ENCODE measurements around the gene RFPL3.

RFPL3 gene

GRCh38 chr22:32324505-32325415 lies 32.9 kb upstream of the RFPL3 start:
- no peak for DNase-seq (ENCODE audit: low read depth)
- H3K4me3 ChIP-seq (ENCODE audit: low read length), result no peak overlapping the region
- TF ChIP-seq, protein P1, sequence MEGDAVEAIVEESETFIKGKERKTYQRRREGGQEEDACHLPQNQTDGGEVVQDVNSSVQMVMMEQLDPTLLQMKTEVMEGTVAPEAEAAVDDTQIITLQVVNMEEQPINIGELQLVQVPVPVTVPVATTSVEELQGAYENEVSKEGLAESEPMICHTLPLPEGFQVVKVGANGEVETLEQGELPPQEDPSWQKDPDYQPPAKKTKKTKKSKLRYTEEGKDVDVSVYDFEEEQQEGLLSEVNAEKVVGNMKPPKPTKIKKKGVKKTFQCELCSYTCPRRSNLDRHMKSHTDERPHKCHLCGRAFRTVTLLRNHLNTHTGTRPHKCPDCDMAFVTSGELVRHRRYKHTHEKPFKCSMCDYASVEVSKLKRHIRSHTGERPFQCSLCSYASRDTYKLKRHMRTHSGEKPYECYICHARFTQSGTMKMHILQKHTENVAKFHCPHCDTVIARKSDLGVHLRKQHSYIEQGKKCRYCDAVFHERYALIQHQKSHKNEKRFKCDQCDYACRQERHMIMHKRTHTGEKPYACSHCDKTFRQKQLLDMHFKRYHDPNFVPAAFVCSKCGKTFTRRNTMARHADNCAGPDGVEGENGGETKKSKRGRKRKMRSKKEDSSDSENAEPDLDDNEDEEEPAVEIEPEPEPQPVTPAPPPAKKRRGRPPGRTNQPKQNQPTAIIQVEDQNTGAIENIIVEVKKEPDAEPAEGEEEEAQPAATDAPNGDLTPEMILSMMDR (conservative IDR thresholded peaks at IDR 0.05; ENCODE audit: low read depth, low read length), result no peak

GRCh38 chr22:32325416-32325801 lies 32.3 kb upstream of the RFPL3 start:
- TF ChIP-seq, protein P1 (conservative IDR thresholded peaks at IDR 0.05; ENCODE audit: low read depth, low read length), result no peak
- H3K4me3 ChIP-seq (ENCODE audit: low read length), result no peak overlapping the region
- DNase-seq (ENCODE audit: low read depth), result no peak

DNA sequence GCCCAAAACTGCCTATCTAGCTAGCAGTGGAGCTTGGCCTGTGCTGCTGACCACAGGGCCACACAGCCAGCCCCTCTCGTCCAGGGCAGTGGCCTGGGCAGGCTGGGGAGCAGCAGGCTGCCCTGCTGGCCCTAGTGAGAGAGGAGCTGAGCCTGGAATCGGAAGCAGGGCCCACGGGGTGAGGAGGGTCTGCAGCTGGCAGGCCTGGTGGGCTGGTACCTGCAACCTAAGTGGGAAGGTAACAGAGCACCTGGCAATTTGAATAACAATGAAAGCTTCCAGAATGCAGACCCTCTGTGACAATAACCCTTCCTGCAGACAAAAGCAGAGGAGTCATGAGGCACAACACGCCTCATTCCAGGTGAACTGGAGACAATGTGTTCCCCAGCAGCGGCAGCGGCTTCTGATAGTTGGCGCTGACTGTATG lies 31.8 kb upstream of the RFPL3 start:
- TF ChIP-seq, protein P1 (conservative IDR thresholded peaks at IDR 0.05; ENCODE audit: low read depth, low read length), result no peak
- H3K4me3 ChIP-seq (ENCODE audit: low read length), result no peak overlapping the region
- DNase-seq (ENCODE audit: low read depth), result no peak

- TF ChIP-seq, protein P1 (conservative IDR thresholded peaks at IDR 0.05; ENCODE audit: low read depth, low read length), result no peak
- H3K4me3 ChIP-seq (ENCODE audit: low read length), result no peak overlapping the region
- no peak for DNase-seq (ENCODE audit: low read depth)
These were observed 31.0 kb upstream of the RFPL3 start for GRCh38 chr22:32326647-32327046.

DNA sequence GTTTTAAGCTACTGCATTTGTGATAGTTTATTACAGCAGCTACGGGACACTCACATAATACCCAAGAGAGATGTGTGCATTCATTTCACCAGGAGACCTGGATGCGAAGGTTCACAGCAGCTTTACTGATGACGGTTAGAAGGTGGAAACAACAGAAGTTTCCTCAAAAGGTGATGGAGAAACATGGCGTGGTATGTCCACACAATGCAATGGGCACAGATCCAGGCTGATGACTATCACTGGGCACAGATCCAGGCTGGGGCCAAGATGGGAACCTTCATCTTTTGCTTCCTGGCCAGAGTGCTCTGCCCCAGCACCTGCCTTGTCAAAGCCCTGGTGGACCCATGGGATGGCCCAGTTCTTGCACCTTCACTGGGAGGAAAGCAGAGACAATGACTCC lies 30.6 kb upstream of the RFPL3 start:
- no peak overlapping the region for H3K4me3 ChIP-seq (ENCODE audit: low read length)
- no peak for DNase-seq (ENCODE audit: low read depth)
- TF ChIP-seq, protein P1 (conservative IDR thresholded peaks at IDR 0.05; ENCODE audit: low read depth, low read length), result no peak

DNA sequence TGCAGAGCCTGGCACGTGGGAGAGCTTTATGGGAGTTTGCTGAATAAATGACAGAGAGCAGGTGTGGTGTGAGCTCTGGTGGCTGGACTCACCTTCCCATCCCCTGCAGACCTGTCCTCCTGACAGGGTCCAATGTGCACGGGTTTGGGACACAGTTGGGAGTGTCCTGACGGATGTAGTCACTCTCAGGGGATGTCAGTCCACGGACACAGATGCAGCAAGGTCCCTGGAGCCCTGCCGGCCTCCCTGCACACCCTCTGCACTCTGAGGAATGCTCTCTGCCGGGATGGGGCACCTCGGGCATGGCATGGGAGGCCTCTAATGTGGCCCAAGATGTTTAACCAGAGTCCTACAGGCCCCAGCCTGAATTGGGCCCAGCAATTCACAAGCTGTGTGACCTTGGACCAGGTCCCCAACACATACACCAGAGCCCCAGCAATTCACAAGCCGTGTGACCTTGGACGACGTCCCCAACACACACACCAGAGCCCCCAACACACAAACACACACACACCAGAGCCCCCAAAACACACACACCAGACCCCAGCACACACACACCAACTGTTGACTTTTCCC lies 30.0 kb upstream of the RFPL3 start:
- DNase-seq (ENCODE audit: low read depth), result no peak
- TF ChIP-seq, protein P1 (conservative IDR thresholded peaks at IDR 0.05; ENCODE audit: low read depth, low read length), result no peak
- H3K4me3 ChIP-seq (ENCODE audit: low read length), result no peak overlapping the region
